Loucy (cell line): Measurements from ENCODE around the gene PIGW.

Experiments
- H2AFZ ChIP-seq: fragments of 200-600 bp; sonication (generic); 2 replicates; pipeline ENCODE4 v1.6.0; 2016; ENCODE audit warnings: antibody characterized with exemption, mild to moderate bottlenecking, low read length, moderate library complexity
- H3F3A ChIP-seq: fragments of 200-600 bp; 2 replicates; pipeline ENCODE4 v1.6.0; 2016; ENCODE audit warnings: antibody characterized with exemption, low read depth, mild to moderate bottlenecking
- H3K27me3 ChIP-seq: fragments of 200-600 bp; sonication (generic); 2 replicates; pipeline ENCODE4 v1.6.1; 2014; ENCODE audit warnings: low read length, mild to moderate bottlenecking; ENCODE audit not compliant: insufficient read depth, poor library complexity, severe bottlenecking
- H3K36me3 ChIP-seq: fragments of 200-600 bp; sonication (generic); 2 replicates; pipeline ENCODE4 v1.6.1; 2016; ENCODE audit warnings: low read length; ENCODE audit not compliant: insufficient read depth
- H3K4me1 ChIP-seq: fragments of 200-600 bp; sonication (generic); 2 replicates; pipeline ENCODE4 v1.5.1; 2014; ENCODE audit warnings: low read length, mild to moderate bottlenecking; ENCODE audit not compliant: insufficient read depth, poor library complexity, severe bottlenecking
- H3K4me2 ChIP-seq: fragments of 200-600 bp; sonication (generic); 2 replicates; pipeline ENCODE4 v1.6.0; 2014; ENCODE audit warnings: antibody characterized with exemption, low read length, low read depth, mild to moderate bottlenecking; ENCODE audit not compliant: poor library complexity, severe bottlenecking
- H3K4me3 ChIP-seq: fragments of 200-600 bp; sonication (generic); 2 replicates; pipeline ENCODE4 v1.5.1; 2014; ENCODE audit warnings: low read length, mild to moderate bottlenecking, mixed read lengths; ENCODE audit not compliant: poor library complexity, severe bottlenecking
- H3K79me2 ChIP-seq: fragments of 200-600 bp; sonication (generic); 2 replicates; pipeline ENCODE4 v1.6.1; 2014; ENCODE audit warnings: low read length; ENCODE audit not compliant: insufficient read depth
- H3K9ac ChIP-seq: fragments of 200-600 bp; sonication (generic); 2 replicates; pipeline ENCODE4 v1.6.0; 2014; ENCODE audit warnings: mild to moderate bottlenecking, low read depth, low read length, moderate library complexity; ENCODE audit not compliant: poor library complexity, severe bottlenecking
- H3K9me2 ChIP-seq: fragments of 200-600 bp; sonication (generic); replicated peaks from 2 replicates; pipeline ENCODE4 v1.6.1; 2016; ENCODE audit warnings: low read depth, low read length, mixed read lengths
- H3K9me3 ChIP-seq: fragments of 200-600 bp; sonication (generic); 2 replicates; pipeline ENCODE4 v1.6.1; 2014; ENCODE audit warnings: mild to moderate bottlenecking, antibody characterized with exemption, low read length, low read depth; ENCODE audit not compliant: insufficient read depth
- H4K20me1 ChIP-seq: fragments of 200-600 bp; sonication (generic); 2 replicates; pipeline ENCODE4 v1.6.0; 2014; ENCODE audit warnings: antibody characterized with exemption, low read length, mild to moderate bottlenecking; ENCODE audit not compliant: insufficient read depth, poor library complexity, severe bottlenecking
- EZH2phosphoT487 ChIP-seq: fragments of 200-600 bp; IDR thresholded peaks from 2 replicates; pipeline ENCODE4 v1.6.1; 2018; ENCODE audit warnings: antibody characterized with exemption, mild to moderate bottlenecking, moderate library complexity, borderline replicate concordance
- TF ChIP-seq, protein P1 (sequence below): fragments of 200-600 bp; sonication (generic); conservative IDR thresholded peaks from 2 replicates; pipeline ENCODE4 v1.5.1; 2014; ENCODE audit warnings: mild to moderate bottlenecking, antibody characterized with exemption, low read length

Gene PIGW

DNA sequence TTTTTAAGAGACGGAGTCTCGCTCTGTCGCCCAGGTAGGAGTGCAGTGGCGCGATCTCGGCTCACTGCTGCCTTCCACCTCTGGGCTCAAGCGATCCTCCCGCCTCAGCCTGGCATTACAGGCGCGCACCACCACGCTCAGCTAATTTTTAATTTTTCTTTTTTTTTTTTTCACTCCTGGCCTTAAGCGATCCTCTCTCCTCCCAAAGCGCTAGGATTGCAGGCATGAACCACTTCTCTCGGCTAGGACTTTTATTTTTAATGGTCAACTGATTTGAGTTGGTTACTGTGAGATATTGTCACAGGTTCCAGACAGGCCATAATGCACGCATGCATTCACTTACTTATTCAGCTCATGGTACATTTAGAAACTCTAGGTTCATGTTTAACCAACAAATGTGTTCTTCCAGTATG lies 888 bp downstream of the PIGW start:
- Histone ChIP-seq H4K20me1 (peaks cover 4% of the 10 kb centered on the region), H3K4me1 (peaks cover 34% of the 10 kb centered on the region), H3K27me3 (no peaks in the 10 kb centered on the region), H3K9ac (peak overlapping the region; percentile 93), H2AFZ (peak overlapping the region; percentile 97), H3K9me2 (no peaks in the 10 kb centered on the region), H3K4me3 (peak overlapping the region; percentile 97), H3K4me2 (peak overlapping the region; percentile 88), H3K9me3 (no peaks in the 10 kb centered on the region), H3K36me3 (peaks cover 6% of the 10 kb centered on the region; the same call in 1 of the 2 replicates), H3K79me2 (peaks cover 49% of the 10 kb centered on the region), H3F3A (0 out of 2 replicates have a peak, but pooled peaks cover 2% of the 10 kb centered on the region)
- TF ChIP-seq, protein P1, sequence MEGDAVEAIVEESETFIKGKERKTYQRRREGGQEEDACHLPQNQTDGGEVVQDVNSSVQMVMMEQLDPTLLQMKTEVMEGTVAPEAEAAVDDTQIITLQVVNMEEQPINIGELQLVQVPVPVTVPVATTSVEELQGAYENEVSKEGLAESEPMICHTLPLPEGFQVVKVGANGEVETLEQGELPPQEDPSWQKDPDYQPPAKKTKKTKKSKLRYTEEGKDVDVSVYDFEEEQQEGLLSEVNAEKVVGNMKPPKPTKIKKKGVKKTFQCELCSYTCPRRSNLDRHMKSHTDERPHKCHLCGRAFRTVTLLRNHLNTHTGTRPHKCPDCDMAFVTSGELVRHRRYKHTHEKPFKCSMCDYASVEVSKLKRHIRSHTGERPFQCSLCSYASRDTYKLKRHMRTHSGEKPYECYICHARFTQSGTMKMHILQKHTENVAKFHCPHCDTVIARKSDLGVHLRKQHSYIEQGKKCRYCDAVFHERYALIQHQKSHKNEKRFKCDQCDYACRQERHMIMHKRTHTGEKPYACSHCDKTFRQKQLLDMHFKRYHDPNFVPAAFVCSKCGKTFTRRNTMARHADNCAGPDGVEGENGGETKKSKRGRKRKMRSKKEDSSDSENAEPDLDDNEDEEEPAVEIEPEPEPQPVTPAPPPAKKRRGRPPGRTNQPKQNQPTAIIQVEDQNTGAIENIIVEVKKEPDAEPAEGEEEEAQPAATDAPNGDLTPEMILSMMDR: no peak
- no peak for TF ChIP-seq EZH2phosphoT487

DNA sequence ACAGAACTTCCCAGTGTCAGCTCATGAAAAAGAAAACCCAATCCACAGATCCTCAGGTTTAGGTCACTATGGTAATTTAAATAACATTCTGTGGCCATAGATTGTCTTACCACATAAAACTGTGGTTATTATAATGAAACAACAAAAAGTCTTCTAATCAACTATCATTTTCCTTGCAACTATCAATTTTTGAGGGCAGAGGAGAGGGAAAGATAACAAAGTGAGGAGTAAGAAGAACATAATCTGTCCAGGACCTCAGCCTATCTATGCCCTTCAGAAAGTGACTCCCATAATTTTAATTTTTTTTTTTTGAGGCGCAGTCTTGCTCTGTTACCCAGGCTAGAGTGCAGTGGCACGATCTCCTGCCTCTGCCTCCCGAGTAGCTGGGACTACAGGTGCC lies 5.9 kb downstream of the PIGW start:
- no peaks in the 10 kb centered on the region for H3K27me3 ChIP-seq
- peaks cover 38% of the 10 kb centered on the region for H3K79me2 ChIP-seq
- peaks cover 6% of the 10 kb centered on the region; the same call in 1 of the 2 replicates for H3F3A ChIP-seq
- peaks cover 14% of the 10 kb centered on the region for H3K4me1 ChIP-seq
- H3K4me2 ChIP-seq: no peak overlapping the region
- no peaks in the 10 kb centered on the region for H3K9me3 ChIP-seq
- no peaks in the 10 kb centered on the region for H3K9me2 ChIP-seq
- no peak overlapping the region for H3K4me3 ChIP-seq
- no peaks in the 10 kb centered on the region for H4K20me1 ChIP-seq
- no peak overlapping the region for H2AFZ ChIP-seq
- TF ChIP-seq, protein P1: no peak
- TF ChIP-seq EZH2phosphoT487: no peak
- no peak overlapping the region for H3K9ac ChIP-seq
- H3K36me3 ChIP-seq: no peaks in the 10 kb centered on the region; the same call in 1 of the 2 replicates

DNA sequence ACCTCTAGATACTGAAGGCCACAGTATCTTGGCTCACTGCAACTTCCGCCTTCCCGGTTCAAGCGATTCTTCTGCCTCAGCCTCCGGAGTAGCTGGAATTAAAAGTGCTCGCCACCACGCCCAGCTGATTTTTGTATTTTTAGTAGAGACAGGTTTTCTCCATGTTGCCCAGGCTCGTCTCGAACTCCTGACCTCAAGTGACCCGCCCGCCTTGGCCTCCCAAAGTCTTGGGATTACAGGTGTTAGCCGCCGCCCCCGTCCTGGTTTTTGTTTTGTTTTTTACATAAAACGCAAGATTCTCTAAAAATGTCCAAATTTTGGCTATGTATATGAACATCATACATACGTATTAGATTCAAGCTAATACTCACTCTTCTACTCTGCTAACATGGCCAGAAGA lies 8.0 kb downstream of the PIGW start:
- peaks cover 42% of the 10 kb centered on the region for H3K79me2 ChIP-seq

More for the DNA sequence above, 8.0 kb downstream of the PIGW start:
- H3K9me2 ChIP-seq: no peaks in the 10 kb centered on the region
- no peak overlapping the region for H3K9ac ChIP-seq
- no peak overlapping the region for H3K4me3 ChIP-seq
- H3K4me2 ChIP-seq: peak overlapping the region; percentile 77
- H3K9me3 ChIP-seq: no peaks in the 10 kb centered on the region
- H4K20me1 ChIP-seq: peaks cover 20% of the 10 kb centered on the region
- TF ChIP-seq EZH2phosphoT487: no peak
- TF ChIP-seq, protein P1: no peak
- no peak overlapping the region for H2AFZ ChIP-seq
- H3F3A ChIP-seq: peaks cover 14% of the 10 kb centered on the region; the same call in 1 of the 2 replicates
- H3K27me3 ChIP-seq: no peaks in the 10 kb centered on the region
- peaks cover 19% of the 10 kb centered on the region for H3K4me1 ChIP-seq
- no peaks in the 10 kb centered on the region; the same call in 1 of the 2 replicates for H3K36me3 ChIP-seq
